ENCODE results near the gene ADIPOQ. TPM values are rescaled to one million over a fixed set of nuclear protein-coding genes. Genes with fewer than 3 reads are reported as not detected.
"Not testable (repeated sequence)": the region's sequence is repeated elsewhere in the genome, so short reads cannot be mapped to it uniquely, and the experiment has no call there.

ADIPOQ gene
- polyA plus RNA-seq, 12 donors = 0.03 to 0.12 (median 0.07) TPM; not detected in 7

DNA sequence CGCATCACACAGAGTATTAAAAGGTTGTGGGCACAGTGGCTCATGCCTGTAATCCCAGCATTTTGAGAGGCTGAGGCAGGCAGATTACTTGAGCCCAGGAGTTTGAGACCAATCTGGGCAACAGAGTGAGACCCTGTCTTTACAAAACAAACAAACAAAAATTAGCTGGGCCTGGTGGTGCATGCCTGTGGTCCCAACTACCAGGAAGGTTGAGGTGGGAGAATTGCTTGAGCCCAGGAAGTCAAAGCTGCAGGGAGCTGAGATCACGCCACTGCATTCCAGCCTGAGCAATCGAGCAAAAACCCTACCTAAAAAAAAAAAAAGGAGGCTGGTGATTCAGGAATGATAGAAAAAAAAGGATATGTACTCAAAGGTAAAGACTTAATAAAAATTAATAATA is 59.6 kb downstream of the ADIPOQ start:
- no peak for DNase-seq

GRCh38 chr3:186902713-186903112 is 60.2 kb downstream of the ADIPOQ start:
- no peak for DNase-seq

- DNase-seq = not testable (repeated sequence)
Observed at GRCh38 chr3:186903676-186904075, 61.2 kb downstream of the ADIPOQ start.

DNA sequence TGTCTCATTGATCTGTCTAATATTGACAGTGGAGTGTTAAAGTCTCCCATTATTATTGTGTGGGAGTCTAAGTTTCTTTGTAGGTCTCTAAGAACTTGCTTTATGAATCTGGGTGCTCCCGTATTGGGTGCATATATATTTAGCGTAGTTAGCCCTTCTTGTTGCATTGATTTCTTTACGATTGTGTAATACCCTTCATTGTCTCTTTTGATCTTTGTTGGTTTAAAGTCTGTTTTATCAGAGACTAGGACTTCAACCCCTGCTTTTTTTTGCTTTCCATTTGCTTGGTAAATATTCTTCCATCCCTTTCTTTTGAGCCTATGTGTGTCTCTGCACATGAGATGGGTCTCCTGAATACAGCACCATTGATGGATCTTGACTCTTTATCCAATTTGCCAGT is 64.6 kb downstream of the ADIPOQ start:
- not testable (repeated sequence) for DNase-seq

Other genes with a start within 250 kb of the ADIPOQ start
- gene AHSG, start 229.7 kb upstream of the ADIPOQ start, polyA plus RNA-seq (ENCODE audit: insufficient read length in 12 of 12) = 10 to 100 TPM in 1 of 12 donors, 1 to 10 TPM in 3, under 1 TPM in 6, not detected in 2; 0.13 to 70.1 (median 0.57) TPM
- gene FETUB, start 202.3 kb upstream of the ADIPOQ start, polyA plus RNA-seq (ENCODE audit: insufficient read length in 12 of 12) = under 1 TPM in 7 of 12 donors, not detected in 5; 0.11 to 0.69 (median 0.36) TPM
- gene HRG, start 176.7 kb upstream of the ADIPOQ start, polyA plus RNA-seq (ENCODE audit: insufficient read length in 12 of 12) = 1 to 10 TPM in 1 of 12 donors, under 1 TPM in 5, not detected in 6; 0.04 to 2.7 (median 0.19) TPM
- gene KNG1, start 125.4 kb upstream of the ADIPOQ start, polyA plus RNA-seq (ENCODE audit: insufficient read length in 12 of 12) = 1 to 10 TPM in 1 of 12 donors, under 1 TPM in 6, not detected in 5; 0.07 to 4.0 (median 0.33) TPM
- gene EIF4A2, start 59.1 kb upstream of the ADIPOQ start, polyA plus RNA-seq (ENCODE audit: insufficient read length in 12 of 12) = 100 to 1,000 TPM in 11 of 12 donors, not detected in 1; 447 to 655 (median 578) TPM
- gene RFC4, start 36.2 kb upstream of the ADIPOQ start, polyA plus RNA-seq (ENCODE audit: insufficient read length in 12 of 12) = 10 to 100 TPM in 11 of 12 donors, not detected in 1; 16.7 to 46.8 (median 27.5) TPM
- gene ST6GAL1, start 87.8 kb downstream of the ADIPOQ start, polyA plus RNA-seq (ENCODE audit: insufficient read length in 12 of 12) = 10 to 100 TPM in 11 of 12 donors, not detected in 1; 11.4 to 35.3 (median 17.6) TPM